Uterus (tissue), 4 donors: ENCODE data around the gene GALNTL6. TPM values are rescaled to one million over a fixed set of nuclear protein-coding genes. Genes with fewer than 3 reads are reported as not detected.
A peak's percentile ranks its signal among the peaks of the same experiment; 100 is the strongest.

Experiments used
- DNase-seq, 2 donors: peaks; one replicate each; pipeline ENCODE4 v3.0.0-alpha.2; 2019 to 2020
- H3K27ac ChIP-seq, 2 donors: fragments of 200-600 bp; sonication (generic); 1 replicate in 1 of 2; 2 replicates in 1 of 2; pipeline ENCODE4 v1.5.1; 2016 to 2018
- H3K27me3 ChIP-seq, 2 donors: fragments of 200-600 bp; sonication (generic); one replicate each; pipeline ENCODE4 v1.5.1; 2018 to 2019; ENCODE audit warnings: control low read depth in 1 of 2
- H3K36me3 ChIP-seq, 2 donors: fragments of 200-600 bp; sonication (generic); one replicate each; pipeline ENCODE4 v1.5.1; 2019; ENCODE audit warnings: control low read depth in 1 of 2
- H3K4me1 ChIP-seq, 2 donors: fragments of 200-600 bp; sonication (generic); one replicate each; pipeline ENCODE4 v1.5.1; 2018 to 2019; ENCODE audit warnings: control low read depth in 1 of 2
- H3K4me3 ChIP-seq, 2 donors: fragments of 200-600 bp; sonication (generic); 1 replicate in 1 of 2; 2 replicates in 1 of 2; pipeline ENCODE4 v1.5.1; 2018 to 2019; ENCODE audit warnings: mild to moderate bottlenecking in 1 of 2
- H3K9me3 ChIP-seq, 2 donors: fragments of 200-600 bp; sonication (generic); one replicate each; pipeline ENCODE4 v1.5.1; 2019; ENCODE audit warnings: control low read depth in 1 of 2
- POLR2A ChIP-seq, 2 donors: fragments of 450-650 bp; IDR thresholded peaks; one replicate each; pipeline ENCODE4 v1.6.1; 2016; ENCODE audit warnings: antibody characterized with exemption in 2 of 2, mild to moderate bottlenecking in 1 of 2, moderate library complexity in 1 of 2
- intact Hi-C: fragments of 100-400 bp; cut with DNase I; formaldehyde crosslinking; loops from one replicate; pipeline ENCODE4 v1.15.1; 2023; ENCODE audit warnings: low total_unique reads
- total RNA-seq, 4 donors: library from RNA; depleted of rRNA in 3 of 4; stranded (reverse); fragments of >200 nt in 3 of 4; gene quantifications; one replicate each; pipeline versions ENCODE4 v1.1.0 to v1.2.4, GENCODE V29; 2014 to 2023
- TF ChIP-seq, protein P1 (sequence below), 4 experiments: fragments of 200-600 bp in 2 of 4; fragments of 450-650 bp in 2 of 4; sonication (generic) in 2 of 4; IDR thresholded peaks; one replicate each; pipeline ENCODE4 v1.5.1; 2016 to 2019; ENCODE audit warnings: antibody characterized with exemption in 4 of 4, mild to moderate bottlenecking in 2 of 4, moderate library complexity in 1 of 4
- donor health status: DM: yes; HTN: yes; CAD: no.

Gene GALNTL6
- total RNA-seq, 4 donors from 2014 or later = 2.6 TPM; not detected in 3

DNA sequence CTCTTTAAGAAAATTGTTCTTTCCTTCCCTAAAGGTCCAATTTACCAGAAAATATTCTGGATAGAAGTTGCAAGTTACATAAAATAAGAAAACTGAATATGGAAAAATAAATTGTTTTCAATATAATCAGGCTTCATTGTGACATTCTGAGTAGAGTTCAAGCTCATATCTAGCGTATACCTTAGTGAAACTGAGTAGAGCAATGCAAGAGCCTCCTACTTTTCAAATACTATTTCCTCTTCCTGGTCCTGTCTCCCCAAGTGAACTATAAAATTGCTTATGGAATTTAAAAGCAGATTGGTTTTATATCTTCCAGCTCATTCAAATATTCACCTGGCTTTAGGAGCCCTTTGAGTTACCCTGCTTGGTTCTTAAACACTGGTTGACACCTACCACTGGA, 1166.1 kb downstream of the GALNTL6 start:
- H3K27me3 ChIP-seq = no peaks in the 10 kb centered on the region
- no peak for TF ChIP-seq POLR2A (IDR thresholded peaks at IDR 0.05)
- TF ChIP-seq, protein P1, sequence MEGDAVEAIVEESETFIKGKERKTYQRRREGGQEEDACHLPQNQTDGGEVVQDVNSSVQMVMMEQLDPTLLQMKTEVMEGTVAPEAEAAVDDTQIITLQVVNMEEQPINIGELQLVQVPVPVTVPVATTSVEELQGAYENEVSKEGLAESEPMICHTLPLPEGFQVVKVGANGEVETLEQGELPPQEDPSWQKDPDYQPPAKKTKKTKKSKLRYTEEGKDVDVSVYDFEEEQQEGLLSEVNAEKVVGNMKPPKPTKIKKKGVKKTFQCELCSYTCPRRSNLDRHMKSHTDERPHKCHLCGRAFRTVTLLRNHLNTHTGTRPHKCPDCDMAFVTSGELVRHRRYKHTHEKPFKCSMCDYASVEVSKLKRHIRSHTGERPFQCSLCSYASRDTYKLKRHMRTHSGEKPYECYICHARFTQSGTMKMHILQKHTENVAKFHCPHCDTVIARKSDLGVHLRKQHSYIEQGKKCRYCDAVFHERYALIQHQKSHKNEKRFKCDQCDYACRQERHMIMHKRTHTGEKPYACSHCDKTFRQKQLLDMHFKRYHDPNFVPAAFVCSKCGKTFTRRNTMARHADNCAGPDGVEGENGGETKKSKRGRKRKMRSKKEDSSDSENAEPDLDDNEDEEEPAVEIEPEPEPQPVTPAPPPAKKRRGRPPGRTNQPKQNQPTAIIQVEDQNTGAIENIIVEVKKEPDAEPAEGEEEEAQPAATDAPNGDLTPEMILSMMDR (IDR thresholded peaks at IDR 0.05) = no peak
- intact Hi-C loops = no loop called here
- H3K27ac ChIP-seq = no peak overlapping the region
- DNase-seq = no peak
- H3K36me3 ChIP-seq = no peaks in the 10 kb centered on the region
- no peaks in the 10 kb centered on the region for H3K9me3 ChIP-seq
- H3K4me3 ChIP-seq = no peak overlapping the region
- no peaks in the 10 kb centered on the region for H3K4me1 ChIP-seq

DNA sequence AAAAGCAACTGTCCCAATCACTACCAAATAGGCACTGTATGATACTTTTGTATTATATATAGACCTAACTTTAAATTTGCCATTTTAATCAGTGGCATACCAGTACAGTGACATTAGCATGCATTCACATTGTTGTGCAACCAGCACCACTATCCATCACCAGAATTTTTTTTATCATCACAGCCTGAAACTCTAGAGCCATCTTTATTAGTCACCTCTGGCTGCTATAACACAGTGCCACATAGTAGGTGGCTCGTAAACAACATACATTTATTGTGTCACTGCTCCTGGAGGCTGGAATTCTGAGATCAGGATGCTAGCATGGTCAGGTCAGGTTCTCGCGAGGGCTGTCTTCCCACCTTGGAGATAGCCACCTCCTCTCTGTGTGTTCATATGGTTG, 1167.0 kb downstream of the GALNTL6 start:
- H3K4me1 ChIP-seq = no peaks in the 10 kb centered on the region
- DNase-seq = no peak
- no peak for TF ChIP-seq POLR2A (IDR thresholded peaks at IDR 0.05)
- TF ChIP-seq, protein P1 (IDR thresholded peaks at IDR 0.05) = no peak

DNA sequence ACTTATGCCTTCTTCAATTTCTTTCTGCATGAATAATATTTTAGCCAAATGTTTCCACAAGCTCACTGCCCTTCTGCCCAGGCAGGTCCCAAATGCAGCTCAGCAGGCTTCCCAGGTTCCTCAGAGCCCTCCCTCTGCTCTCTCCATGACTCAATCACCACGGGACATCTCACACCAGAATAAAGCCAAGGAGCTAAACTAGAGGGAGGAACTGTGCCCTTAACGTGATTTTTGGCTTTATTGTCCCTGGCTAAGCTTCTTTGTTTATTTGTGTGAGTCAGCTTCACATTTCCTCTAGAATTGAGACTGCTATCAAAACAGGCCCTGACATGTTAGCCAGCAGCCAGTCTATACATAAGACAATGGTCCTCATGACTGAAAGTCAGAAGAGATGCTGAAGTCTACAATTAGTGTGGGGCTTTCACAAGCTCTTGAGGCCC, 1169.0 kb downstream of the GALNTL6 start:
- peak overlapping the region in 1 of 2 donors; percentile 54 for H3K27ac ChIP-seq
- intact Hi-C loops = no loop called here
- no peak overlapping the region for H3K4me3 ChIP-seq
- H3K4me1 ChIP-seq = no peaks in the 10 kb centered on the region
- H3K27me3 ChIP-seq = no peaks in the 10 kb centered on the region
- H3K9me3 ChIP-seq = no peaks in the 10 kb centered on the region
- TF ChIP-seq, protein P1 (IDR thresholded peaks at IDR 0.05) = no peak
- TF ChIP-seq POLR2A (IDR thresholded peaks at IDR 0.05) = no peak
- peak in 1 of 2 donors; percentile 46 for DNase-seq
- H3K36me3 ChIP-seq = no peaks in the 10 kb centered on the region

More for the DNA sequence above, 1167.0 kb downstream of the GALNTL6 start:
- H3K27ac ChIP-seq = no peak overlapping the region
- no peaks in the 10 kb centered on the region for H3K27me3 ChIP-seq
- no peaks in the 10 kb centered on the region for H3K9me3 ChIP-seq
- H3K36me3 ChIP-seq = no peaks in the 10 kb centered on the region
- intact Hi-C loops = no loop called here
- no peak overlapping the region for H3K4me3 ChIP-seq

DNA sequence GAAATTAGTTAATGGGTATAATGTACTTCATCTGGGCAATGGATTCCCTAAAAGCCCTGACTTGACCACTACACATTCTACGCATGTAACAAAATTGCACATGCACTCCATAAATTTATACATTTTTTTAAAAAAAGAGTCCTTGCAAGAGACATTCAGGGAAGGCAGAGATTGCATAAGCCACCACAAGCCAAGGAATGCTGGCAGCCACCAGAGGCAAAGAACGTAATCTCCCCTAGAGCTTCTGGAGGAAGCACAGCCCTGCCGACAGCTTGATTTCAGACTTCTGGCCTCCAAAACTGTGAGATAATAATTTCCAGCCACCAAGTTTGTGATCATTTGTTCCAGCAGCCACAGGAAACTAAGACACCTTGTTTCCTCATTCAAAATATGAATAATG, 1169.8 kb downstream of the GALNTL6 start:
- no peaks in the 10 kb centered on the region for H3K27me3 ChIP-seq
- intact Hi-C loops = no loop called here
- H3K36me3 ChIP-seq = no peaks in the 10 kb centered on the region
- H3K9me3 ChIP-seq = no peaks in the 10 kb centered on the region
- H3K27ac ChIP-seq = no peak overlapping the region
- H3K4me3 ChIP-seq = no peak overlapping the region
- no peaks in the 10 kb centered on the region for H3K4me1 ChIP-seq
- TF ChIP-seq, protein P1 (IDR thresholded peaks at IDR 0.05) = no peak
- TF ChIP-seq POLR2A (IDR thresholded peaks at IDR 0.05) = no peak
- DNase-seq = no peak

DNA sequence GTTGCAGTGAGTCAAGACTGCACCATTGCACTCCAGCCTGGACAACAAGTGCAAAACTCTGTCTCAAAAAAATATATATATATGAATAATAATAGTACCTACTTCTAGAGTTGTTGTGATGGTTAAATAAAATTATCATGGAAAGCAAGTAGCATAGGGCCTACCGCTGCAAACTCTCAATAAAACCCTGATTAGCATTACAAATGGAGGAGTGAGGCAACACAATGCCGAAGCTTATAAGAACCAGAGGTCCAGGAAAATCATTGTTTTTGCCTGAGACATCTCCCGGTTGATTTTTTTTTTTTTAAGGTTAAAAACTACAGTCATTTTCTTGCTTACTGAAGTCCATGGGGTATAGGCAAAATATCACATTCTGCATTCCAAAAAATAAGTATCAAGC, 1170.4 kb downstream of the GALNTL6 start:
- no peak for DNase-seq
- intact Hi-C loops = no loop called here

DNA sequence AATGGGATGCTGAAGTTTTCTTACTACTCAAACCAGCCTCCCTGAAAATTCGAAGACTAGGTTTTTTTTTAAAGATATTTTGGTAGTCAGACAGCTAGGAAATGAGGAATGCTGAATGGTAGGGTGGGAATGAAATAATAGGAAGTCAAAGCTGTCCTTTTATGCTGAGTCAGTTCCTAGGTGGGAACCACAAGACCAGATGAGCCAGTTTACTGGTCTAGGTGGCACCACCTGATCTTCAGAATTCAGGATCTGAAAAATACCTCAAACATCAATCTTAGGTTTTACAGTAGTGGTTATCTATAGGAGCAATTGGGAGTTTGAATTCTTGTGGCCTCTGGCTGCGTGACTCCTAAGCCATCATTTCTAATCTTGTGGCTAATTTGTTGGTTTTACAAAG, 1172.3 kb downstream of the GALNTL6 start:
- H3K36me3 ChIP-seq = no peaks in the 10 kb centered on the region
- no peak overlapping the region for H3K4me3 ChIP-seq
- H3K27ac ChIP-seq = no peak overlapping the region
- no peaks in the 10 kb centered on the region for H3K4me1 ChIP-seq
- H3K27me3 ChIP-seq = no peaks in the 10 kb centered on the region
- TF ChIP-seq, protein P1 (IDR thresholded peaks at IDR 0.05) = no peak
- no peak for TF ChIP-seq POLR2A (IDR thresholded peaks at IDR 0.05)
- intact Hi-C loops = no loop called here
- DNase-seq = no peak
- peaks cover 0 to 4% of the 10 kb centered on the region in 2 donors for H3K9me3 ChIP-seq

More for the DNA sequence above, 1170.4 kb downstream of the GALNTL6 start:
- Histone ChIP-seq H3K27me3 (no peaks in the 10 kb centered on the region), H3K9me3 (peaks cover 0 to 4% of the 10 kb centered on the region in 2 donors), H3K4me1 (no peaks in the 10 kb centered on the region), H3K4me3 (no peak overlapping the region), H3K27ac (no peak overlapping the region), H3K36me3 (no peaks in the 10 kb centered on the region)
- TF ChIP-seq POLR2A (IDR thresholded peaks at IDR 0.05) = no peak
